ENCODE results near the gene OTUB1. TPM values are rescaled to one million over a fixed set of nuclear protein-coding genes. Genes with fewer than 3 reads are reported as not detected.

OTUB1 gene
- total and polyA plus RNA-seq, 4 donors, result 40.8 to 95.2 (median 72.3) TPM

DNA sequence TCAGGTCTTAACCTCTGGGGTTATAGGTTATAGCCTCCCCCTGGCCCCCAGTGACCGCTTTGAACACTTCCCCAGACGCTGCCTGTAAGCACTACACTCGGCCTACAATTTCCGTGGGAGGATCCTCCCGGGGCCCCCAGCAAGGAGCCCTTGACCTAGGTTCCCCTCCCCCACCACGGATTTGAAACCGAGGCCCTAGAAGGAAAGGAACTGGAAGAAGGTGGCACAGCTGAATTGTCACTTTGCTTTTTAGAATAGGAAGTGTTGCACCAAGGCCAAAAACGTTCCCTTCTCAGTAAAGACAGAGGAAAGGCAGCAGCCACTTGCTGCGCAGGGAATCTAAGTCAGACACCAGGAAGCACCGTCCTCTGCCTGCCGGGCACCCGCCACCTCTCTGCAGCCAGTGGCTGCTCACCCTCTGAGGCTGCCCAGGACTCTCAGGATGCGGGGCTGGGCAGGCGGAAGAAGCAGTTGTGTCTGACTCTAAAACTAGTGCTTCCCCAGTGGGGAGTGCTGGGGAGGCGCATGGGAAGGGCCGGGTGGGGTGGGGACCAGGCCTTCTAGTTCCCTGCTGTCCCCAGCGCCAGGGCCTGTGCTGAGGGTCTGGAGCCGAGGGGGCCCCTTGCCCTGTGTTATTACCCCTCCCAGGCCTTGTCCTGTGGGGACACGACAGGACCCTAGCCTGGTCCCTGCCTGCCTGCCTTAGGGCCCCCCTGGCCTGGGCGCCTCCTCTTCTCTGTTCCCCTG lies 41.6 kb downstream of the OTUB1 start:
- WGBS, 2 donors, result 20 to 40% methylated on average over 20 of the region's 20 CpGs
- Histone ChIP-seq H3K4me3 (no peak overlapping the region), H3K27me3 (ENCODE audit: control insufficient read depth in 3 of 3, insufficient read depth in 3 of 3, low read length in 2 of 3) (no peaks in the 10 kb centered on the region), H3K4me1 (ENCODE audit: control insufficient read depth in 5 of 5, insufficient read depth in 5 of 5, low read length in 5 of 5) (peaks cover 0 to 9% (median 5%) of the 10 kb centered on the region in 5 donors), H3K9me3 (ENCODE audit: control insufficient read depth in 4 of 4, insufficient read depth in 3 of 4, low read length in 3 of 4) (no peaks in the 10 kb centered on the region), H3K9ac (ENCODE audit: insufficient read depth in 1 of 2, low read length in 2 of 2) (no peak overlapping the region), H3K27ac (ENCODE audit: low read depth in 1 of 2, low read length in 1 of 2) (no peak overlapping the region), H3K36me3 (ENCODE audit: control insufficient read depth in 4 of 4, insufficient read depth in 4 of 4, low read length in 4 of 4) (no peaks in the 10 kb centered on the region)
- ATAC-seq (ENCODE audit: insufficient read depth, low FRiP score) (no peak), DNase-seq (peak in 1 of 3 donors; percentile 23)
- TF ChIP-seq, protein P1, sequence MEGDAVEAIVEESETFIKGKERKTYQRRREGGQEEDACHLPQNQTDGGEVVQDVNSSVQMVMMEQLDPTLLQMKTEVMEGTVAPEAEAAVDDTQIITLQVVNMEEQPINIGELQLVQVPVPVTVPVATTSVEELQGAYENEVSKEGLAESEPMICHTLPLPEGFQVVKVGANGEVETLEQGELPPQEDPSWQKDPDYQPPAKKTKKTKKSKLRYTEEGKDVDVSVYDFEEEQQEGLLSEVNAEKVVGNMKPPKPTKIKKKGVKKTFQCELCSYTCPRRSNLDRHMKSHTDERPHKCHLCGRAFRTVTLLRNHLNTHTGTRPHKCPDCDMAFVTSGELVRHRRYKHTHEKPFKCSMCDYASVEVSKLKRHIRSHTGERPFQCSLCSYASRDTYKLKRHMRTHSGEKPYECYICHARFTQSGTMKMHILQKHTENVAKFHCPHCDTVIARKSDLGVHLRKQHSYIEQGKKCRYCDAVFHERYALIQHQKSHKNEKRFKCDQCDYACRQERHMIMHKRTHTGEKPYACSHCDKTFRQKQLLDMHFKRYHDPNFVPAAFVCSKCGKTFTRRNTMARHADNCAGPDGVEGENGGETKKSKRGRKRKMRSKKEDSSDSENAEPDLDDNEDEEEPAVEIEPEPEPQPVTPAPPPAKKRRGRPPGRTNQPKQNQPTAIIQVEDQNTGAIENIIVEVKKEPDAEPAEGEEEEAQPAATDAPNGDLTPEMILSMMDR (IDR thresholded peaks at IDR 0.05; ENCODE audit: control extremely low read depth, extremely low read depth), result no peak

DNA sequence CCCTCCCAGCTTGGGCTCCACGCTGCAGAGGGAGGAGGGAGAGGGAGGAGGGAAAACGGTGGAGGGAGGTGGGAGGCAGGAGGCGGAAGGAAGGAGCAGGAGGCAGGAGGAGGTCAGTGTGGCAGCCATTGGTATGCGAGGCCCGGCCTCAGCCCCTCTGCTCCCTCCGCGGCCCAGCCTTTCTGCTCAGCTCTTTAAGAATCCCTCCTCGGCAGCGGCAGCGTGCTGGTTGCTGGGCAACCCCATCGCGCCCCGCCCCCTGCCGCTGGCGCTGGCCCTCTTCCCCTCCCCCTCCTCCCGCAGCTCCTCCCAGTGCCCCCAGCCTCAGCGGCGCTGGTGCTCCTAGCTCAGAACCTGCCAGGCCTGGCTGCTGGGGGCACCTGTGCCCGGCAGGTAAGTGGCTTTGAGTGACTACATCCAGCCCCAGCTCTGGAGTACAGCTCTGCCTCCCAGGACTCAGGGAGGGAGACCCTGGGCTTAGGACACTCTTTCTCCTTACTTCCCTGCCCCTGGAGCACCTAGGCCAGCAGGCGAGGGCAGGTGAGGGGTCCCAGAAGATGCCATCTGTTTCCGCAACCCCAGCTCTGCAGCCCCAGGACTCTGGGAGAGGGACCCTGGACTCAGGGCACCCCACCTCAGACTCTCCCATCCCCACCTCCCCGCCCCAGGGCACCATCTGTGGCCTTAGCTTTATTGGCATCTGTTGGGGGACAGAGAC lies 42.3 kb downstream of the OTUB1 start:
- no peaks in the 10 kb centered on the region for H3K27me3 ChIP-seq (ENCODE audit: control insufficient read depth in 3 of 3, insufficient read depth in 3 of 3, low read length in 2 of 3)
- H3K9me3 ChIP-seq (ENCODE audit: control insufficient read depth in 4 of 4, insufficient read depth in 3 of 4, low read length in 3 of 4), result no peaks in the 10 kb centered on the region
- H3K36me3 ChIP-seq (ENCODE audit: control insufficient read depth in 4 of 4, insufficient read depth in 4 of 4, low read length in 4 of 4), result no peaks in the 10 kb centered on the region
- DNase-seq, result peak; percentile 79 to 88 (median 83)
- no peak overlapping the region for H3K27ac ChIP-seq (ENCODE audit: low read depth in 1 of 2, low read length in 1 of 2)
- ATAC-seq (ENCODE audit: insufficient read depth, low FRiP score), result no peak
- TF ChIP-seq, protein P1 (IDR thresholded peaks at IDR 0.05; ENCODE audit: control extremely low read depth, extremely low read depth), result no peak
- WGBS, 2 donors, result 17 to 21% methylated on average over 18 to 22 of the region's 22 CpGs
- H3K9ac ChIP-seq (ENCODE audit: insufficient read depth in 1 of 2, low read length in 2 of 2), result no peak overlapping the region
- peaks cover 0 to 9% (median 5%) of the 10 kb centered on the region in 5 donors for H3K4me1 ChIP-seq (ENCODE audit: control insufficient read depth in 5 of 5, insufficient read depth in 5 of 5, low read length in 5 of 5)
- no peak overlapping the region for H3K4me3 ChIP-seq

DNA sequence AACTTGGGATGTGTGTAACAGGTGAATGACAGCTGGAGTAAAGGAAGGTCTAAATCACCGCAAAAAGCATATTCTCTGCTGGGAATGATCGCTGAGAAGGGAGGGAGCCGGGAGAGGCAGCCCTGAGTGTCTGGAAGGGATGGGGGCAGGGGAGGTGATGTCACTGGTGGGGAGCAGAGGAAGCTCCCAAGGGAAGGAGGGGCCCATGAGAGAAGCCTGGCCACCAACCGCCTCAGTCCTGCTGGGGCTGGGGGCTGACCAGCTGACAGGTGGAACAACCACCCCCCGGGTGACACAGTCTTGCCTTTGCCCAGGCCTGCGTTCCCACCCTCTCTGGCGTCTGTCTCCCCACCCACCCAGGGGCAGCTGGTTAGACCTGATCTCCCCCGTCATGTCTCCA lies 43.5 kb downstream of the OTUB1 start:
- Histone ChIP-seq H3K4me3 (no peak overlapping the region), H3K9ac (ENCODE audit: insufficient read depth in 1 of 2, low read length in 2 of 2) (no peak overlapping the region), H3K9me3 (ENCODE audit: control insufficient read depth in 4 of 4, insufficient read depth in 3 of 4, low read length in 3 of 4) (no peaks in the 10 kb centered on the region), H3K36me3 (ENCODE audit: control insufficient read depth in 4 of 4, insufficient read depth in 4 of 4, low read length in 4 of 4) (no peaks in the 10 kb centered on the region), H3K4me1 (ENCODE audit: control insufficient read depth in 5 of 5, insufficient read depth in 5 of 5, low read length in 5 of 5) (peaks cover 0 to 9% (median 5%) of the 10 kb centered on the region in 5 donors), H3K27me3 (ENCODE audit: control insufficient read depth in 3 of 3, insufficient read depth in 3 of 3, low read length in 2 of 3) (peaks cover 0 to 2% (median 2%) of the 10 kb centered on the region in 3 donors), H3K27ac (ENCODE audit: low read depth in 1 of 2, low read length in 1 of 2) (no peak overlapping the region)
- 80 to 86% methylated on average over 8 of the region's 8 CpGs for WGBS, 2 donors
- TF ChIP-seq, protein P1 (IDR thresholded peaks at IDR 0.05; ENCODE audit: control extremely low read depth, extremely low read depth), result no peak
- ATAC-seq (ENCODE audit: insufficient read depth, low FRiP score), result no peak
- no peak for DNase-seq

Measured in lung (tissue), 12 donors.